GM19351 (cell line): Measurements from ENCODE around the gene IDUA.

ENCODE experiments used
- ATAC-seq: cut with Tn5 transposase; IDR thresholded peaks from one replicate; pipeline ENCODE4 v1.9.1; 2021; ENCODE audit warnings: mild to moderate bottlenecking, moderate library complexity; ENCODE audit not compliant: unreplicated experiment

IDUA gene

DNA sequence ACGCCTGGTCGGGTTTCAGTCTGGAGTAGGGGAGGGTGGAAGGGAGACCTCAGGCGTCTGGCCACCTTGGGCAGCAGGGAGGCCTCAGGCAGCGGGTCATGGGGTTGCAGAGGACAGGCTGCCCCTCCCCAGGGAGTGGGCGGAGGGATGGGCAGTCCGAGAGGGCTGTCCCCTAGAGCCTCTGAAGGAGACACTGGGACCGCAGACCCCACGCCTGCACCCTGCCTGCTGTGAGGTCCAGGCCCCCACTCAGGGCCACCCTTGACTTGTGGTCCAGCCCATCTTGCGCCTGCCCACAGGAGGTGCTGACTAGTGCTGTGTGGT lies 41.0 kb downstream of the IDUA start:
- no peak for ATAC-seq

DNA sequence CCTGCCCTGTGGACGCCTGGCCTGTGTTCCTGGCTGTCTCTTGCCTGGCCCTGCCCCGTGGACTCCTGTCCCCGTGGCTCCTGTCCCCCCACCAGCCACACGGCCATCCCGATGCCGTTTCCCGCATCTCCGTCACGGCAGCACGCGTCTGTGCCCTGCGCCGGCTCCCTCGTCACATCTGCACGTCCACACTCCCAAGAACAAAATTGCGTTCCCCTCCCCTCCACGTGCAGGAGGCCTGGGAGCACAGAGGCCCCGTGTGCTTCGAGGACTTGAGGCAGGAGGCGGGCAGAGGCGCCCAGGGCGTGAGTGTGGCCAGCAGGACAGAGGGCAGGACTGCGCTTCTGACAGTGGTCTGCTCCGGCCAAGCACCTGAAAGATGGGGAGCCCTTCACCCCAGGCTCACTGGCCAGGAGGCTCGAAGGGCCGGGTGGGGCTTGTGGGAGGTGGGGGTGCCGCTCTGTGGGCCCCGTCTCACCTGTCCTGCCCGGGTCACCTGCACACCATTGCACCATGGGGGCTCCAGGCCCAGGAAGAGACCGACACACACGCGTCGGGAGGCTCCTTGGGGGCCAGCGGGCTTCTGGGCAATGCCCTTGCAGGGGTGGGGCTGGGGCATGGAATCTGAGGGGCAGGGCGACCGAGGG lies 41.9 kb downstream of the IDUA start:
- no peak for ATAC-seq

DNA sequence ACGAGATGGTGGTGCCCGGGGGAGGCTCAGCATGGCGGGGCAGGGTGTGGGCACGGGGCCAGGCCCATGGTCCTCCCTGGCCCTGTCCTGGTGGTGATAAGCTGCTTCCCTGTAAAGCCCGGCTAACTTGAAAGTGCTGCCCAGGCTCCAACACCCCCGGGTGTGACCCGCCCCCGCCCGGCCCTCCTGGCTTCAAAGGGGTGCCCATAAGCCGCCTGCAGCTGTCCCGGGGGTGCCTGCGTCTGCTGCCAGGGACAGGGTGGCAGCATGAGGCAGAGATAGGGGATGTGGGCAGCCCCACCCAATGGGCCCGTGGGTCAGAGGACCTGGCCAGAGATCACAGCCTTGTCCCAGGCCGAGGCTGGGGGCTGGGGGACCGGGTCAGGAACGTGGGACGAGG lies 42.7 kb downstream of the IDUA start:
- no peak for ATAC-seq

DNA sequence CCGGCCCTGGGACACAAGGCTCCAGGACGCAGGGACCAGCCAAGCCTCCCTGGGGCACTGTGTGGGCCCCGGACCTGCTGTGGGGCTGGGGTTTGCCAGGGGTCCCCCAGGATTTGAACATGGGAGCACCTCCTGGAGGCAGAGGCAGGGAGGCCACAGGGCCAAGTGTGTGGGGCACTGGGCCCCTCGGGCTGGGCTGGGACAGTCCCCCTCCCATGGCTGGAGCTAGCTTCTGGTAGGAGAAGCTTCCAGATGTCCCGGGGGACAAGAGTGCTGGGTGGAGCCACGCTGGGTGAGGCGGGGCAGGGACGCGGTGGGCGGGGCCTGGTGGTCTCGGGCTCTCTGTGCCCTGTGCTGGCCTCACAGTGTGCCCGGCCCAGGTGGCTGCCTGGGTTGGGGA lies 43.2 kb downstream of the IDUA start:
- ATAC-seq: no peak

DNA sequence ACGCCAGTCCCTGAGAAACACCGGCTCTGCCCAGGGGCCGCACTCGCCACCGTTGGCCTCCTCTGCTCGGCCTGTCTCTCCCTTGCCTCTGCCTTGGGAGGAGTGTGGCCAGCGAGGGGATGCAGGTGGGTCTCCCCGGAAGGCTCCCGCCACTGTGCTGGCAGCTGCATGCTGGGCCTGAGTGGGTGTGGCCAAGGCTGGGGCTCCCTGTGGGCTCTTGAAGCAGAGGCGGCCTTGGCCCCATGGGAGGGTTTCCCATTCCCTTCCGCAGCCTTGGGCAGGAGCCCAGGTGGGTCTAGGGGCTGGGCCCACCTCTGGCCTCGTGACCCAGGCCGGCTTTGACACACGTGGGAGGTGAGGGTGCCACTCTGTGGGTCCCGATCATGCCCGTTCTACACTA lies 43.7 kb downstream of the IDUA start:
- ATAC-seq: no peak

DNA sequence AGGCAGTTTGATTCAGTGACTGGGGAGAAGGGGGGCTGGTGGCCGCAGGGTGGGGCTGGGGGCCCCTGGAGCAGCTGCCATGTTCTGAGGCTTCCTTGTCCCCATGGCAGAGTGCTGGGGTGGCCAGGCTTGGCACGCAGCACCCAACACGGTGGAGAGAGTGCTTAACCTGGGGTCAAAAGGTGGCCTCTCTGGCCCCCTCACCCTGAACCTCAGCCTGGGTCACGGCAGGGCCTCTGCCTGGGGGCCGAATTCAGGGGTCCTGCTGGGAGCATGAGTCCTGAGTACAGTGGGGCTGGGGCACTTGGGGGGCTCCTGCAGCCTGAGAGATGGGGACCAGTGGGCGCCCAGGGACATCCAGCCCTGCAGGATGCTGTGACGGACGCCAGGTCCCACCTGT lies 44.5 kb downstream of the IDUA start:
- no peak for ATAC-seq

DNA sequence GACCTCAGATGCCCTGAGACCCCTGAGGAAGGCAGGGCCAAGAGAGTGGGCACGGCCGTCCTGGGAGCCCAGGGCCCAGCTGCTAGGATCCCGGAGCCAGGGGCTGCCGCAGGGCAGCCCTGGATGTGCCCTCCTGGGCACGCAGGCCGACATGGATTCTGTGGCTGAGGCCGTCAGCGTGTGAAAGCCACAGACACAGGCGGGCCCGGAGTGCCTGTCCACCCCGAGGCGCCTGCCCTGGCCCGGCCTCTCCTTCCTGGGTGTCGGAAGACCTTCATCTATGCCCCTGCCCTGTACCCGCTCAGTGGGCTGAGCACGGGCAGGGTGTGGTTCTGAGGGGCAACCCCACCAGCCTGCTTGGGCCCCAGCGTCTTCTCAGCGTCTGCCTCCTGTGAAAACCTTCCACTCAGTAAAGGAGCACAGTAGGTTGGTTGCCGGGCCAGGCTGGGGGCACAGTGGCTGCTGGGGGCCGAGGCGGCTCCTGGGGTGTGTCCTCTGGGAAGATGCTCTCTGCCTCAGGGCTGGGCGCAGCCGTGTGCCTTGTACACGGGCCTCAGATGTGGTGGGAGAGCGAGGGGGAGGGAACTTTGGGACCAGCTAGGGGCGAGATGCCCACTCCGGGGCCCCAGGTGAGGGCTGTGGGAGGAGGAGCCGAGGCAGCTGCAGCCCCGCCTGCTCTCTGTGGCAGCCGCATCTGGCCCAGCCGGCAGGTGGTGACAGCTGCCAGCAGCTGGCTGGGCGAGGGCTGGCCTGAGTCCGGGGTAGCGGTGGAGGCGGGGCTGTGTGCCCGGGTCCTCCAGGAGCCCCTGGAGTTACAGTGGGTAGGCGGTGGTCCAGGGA lies 45.3 kb downstream of the IDUA start:
- ATAC-seq: no peak

DNA sequence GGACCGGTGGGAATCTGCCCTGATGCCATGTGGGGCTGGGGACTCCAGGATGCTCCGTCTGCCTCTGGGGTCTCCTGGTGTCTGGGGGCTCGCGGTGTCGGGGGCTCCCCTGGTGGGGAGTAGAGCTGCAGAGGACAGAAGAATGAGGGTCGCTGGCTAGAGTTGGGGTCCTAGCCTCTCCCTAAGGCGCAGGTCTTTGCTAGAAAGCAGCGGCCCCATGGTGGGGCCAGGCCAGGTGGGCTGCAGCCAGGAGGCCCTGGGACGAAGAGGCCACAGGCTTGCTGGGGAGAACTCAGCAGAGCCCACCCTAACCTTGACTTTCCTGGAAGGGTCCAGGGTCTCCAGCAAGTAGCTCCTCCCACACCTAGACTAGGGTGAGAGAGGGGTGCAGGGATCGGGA lies 46.0 kb downstream of the IDUA start:
- no peak for ATAC-seq

DNA sequence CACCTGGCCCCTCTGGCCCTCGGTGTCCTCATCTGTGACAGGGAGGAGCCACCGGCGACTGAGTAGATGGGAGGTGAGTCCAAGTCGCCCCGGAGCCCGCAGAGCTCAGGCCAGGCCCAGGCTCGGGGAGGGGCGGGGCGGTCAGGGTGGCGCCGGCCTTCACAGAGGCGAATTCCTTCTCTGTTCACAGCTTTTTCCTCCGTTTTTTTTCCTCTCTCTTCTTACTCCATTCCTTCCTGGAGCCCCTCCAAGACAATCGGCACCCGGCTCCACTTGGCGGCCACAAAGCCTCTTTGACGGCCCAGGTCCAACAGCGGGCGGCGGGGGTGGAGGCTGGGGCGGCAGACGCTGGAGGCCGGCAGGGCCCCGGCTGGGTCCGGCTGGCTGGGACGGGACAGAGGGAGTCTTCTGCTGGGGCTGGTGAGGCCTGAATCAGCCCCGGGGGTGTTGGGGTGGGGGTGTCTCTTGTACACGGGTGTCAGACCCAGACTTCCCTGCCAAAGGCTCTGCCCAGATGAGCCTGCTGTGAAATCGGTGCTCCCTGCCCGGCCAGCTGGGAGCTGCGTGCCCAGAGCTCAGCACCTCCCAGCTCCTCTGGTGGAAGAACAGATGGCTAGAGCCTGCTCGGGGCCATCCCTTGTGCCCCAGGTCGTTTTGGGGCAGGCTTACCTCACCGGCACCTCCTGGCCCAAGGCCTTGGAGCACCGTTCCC lies 47.2 kb downstream of the IDUA start:
- no peak for ATAC-seq

DNA sequence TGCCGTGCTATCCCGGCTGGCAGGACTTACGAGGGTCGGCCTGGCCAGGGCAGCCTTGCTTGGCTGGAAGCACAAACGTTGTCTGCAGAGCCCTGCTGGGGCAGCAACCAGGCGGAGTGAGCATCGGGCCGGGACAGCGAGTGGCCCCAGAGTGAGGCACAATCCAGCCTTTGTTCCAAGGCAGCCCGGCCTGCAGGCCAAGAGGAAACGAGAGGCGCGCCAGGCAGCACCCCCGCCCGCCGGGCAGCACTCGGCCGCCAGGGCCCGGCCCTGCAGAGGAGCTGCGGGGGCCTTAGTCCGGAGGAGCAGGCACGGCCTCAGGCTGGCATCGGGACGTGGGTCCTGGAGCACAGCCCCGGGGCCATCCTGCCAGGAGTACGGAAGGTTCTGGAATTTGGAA lies 48.7 kb downstream of the IDUA start:
- ATAC-seq: no peak

DNA sequence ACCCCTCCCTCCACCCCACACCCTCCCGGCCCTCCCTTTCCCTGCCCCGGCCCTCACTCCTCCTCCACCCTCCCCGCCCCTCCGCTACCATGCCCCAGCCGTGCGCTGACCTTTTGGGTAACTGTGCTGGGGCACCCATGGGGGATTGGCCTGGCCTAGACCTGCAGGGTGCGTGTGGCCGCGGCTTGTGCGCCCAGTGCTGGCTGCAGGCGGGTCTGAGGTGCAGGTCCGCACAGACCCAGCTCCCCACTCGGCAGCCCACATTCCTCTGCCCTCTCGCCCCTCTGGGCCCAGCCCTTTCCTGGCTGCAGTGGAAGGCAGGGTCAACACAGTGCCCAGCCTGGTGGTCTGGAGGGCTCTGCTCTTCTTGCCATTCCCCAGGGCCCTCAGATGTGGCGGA lies 49.3 kb downstream of the IDUA start:
- ATAC-seq: no peak

DNA sequence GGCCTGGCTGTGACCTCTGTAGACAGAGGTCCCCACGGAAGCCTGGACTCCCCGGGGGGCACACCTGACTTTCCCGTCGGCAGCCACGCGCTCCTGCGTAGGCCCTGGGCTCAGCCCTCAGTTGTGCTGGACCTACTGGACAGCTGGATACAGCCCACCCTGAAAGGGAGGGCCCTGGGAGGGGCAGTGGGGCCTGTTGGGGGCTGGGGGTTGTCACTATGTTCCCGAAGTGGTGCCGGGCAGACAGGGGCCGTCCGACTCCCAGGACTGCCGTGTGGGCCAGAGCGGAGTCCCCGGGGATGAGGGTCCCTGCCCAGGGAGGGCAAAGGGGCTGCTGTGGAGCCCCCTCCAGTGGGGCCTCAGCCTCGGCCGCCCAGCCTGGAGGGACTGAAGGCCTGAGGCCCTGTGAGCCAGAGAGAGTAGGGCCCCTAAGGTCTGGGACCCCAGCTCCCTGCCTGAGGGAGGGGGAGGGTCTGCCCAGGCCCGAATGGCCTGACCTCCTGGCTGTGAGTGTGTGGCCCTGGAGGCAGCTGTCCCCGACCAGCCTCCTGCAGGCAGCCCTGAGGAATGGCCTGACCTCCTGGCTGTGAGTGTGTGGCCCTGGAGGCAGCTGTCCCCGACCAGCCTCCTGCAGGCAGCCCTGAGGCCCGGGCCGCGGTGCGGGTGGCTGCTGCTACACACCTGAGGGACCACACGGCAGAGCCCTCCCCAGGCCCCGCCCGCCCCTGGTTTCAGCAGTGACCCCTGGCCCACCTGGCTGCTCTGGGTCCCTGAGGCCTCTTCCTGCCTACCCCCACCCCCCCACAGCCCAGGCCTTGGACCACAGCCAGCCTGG lies 50.3 kb downstream of the IDUA start:
- no peak for ATAC-seq

DNA sequence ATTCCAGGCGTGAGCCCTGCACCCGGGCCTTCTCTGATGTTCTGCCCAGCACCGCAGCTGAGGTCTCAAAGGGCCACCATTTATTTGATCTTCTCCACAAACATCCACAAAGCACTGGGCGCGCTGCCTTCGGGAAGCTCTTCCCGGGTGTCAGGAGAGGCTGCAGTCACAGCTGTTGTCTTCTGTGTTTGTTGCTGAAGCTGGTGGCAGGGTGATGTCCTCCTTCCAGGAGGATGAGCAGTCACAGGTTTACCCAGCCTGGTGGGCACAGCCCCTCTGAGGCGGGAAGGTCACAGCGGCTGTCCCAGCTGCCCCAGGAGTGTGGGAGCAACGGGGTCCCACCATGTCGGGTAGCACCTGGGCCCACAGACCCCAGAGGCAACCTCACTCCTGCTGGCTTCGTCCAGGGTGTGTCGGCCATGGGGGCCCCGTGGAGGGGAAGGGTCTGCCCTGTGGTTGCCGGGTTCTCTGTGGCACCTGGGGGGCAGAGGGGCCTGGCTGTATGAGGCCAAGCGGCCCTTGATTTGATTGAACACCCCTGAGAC lies 52.2 kb downstream of the IDUA start:
- ATAC-seq: no peak

DNA sequence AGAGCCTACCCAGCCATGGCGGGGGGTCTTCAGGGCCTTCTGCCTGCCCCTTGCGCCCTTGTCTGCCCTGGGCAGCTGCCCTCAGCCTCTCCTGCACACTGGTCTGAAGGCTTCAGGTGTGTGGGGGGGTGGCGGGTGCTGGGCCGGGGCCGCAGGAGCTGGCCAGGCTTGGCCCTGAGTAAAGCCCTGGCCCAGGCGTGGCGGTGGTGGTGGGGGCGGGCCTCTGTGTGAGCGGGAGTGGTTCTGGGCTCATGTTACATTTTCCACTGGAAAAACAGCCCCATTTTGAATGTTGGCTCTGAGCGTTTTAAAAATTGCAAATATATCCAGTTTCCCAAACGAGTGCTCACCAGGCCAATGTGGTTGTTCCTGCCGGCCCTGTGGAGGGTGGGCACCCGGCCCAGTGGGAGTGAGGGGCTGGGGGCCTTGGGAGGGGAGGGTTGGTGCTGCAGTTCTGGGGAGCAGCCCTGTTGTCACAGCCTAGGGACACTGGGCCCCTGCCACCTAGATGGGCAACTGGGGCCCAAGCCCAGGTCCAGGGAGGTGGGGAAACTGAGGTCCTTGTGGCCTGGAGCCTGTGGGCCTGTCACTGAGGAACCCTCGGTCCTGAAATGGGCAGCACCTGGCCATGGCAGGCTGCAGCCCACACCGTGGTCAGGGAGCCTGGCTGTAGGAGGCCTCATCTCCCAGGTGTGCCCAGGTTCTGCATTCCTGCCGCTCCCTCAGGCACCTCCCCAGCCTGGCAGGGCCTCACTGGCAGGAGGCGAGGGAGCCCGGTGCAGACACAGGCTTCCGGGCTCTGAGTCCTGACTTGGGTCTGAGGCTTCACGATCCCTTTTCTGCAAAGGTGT lies 52.9 kb downstream of the IDUA start:
- no peak for ATAC-seq

DNA sequence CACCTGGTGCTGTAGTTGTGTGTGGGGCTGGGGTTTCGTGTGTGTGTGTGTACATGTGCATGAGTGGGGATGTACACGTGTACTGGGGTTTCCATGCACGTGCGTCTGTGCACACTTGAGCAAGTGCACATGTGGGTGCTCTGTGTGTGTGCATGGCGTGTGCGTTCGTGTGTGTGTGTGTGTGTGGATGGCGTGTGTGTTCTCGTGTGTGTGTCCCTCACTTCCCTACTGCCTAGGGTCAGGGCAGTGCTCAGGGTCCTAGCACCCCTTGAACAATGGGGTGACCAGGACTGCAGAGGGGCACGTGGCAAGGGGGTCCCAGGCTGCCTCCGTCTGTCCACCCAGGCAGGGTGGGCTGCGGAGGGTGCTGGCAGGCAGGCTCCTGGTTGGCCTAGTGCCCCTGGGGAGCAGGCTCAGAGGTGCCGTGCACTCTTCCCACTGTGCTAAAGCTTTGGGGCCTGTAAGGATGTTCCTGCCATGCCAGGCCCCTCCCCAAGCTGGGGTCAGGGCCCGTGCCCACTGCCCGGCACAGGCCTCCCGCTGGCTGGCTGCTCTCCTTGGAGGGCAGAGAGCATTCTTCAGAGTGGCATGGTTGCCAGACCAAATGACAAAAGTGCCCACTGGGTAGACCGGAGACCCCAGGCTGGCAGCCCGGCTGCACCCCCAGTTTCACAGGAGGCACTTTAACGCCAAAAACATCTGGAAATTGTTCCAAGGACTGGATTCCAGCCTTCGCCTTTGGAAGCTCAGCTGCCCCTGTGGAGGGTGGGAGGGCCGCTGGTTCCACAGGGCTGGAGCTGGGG lies 53.7 kb downstream of the IDUA start:
- ATAC-seq: no peak

DNA sequence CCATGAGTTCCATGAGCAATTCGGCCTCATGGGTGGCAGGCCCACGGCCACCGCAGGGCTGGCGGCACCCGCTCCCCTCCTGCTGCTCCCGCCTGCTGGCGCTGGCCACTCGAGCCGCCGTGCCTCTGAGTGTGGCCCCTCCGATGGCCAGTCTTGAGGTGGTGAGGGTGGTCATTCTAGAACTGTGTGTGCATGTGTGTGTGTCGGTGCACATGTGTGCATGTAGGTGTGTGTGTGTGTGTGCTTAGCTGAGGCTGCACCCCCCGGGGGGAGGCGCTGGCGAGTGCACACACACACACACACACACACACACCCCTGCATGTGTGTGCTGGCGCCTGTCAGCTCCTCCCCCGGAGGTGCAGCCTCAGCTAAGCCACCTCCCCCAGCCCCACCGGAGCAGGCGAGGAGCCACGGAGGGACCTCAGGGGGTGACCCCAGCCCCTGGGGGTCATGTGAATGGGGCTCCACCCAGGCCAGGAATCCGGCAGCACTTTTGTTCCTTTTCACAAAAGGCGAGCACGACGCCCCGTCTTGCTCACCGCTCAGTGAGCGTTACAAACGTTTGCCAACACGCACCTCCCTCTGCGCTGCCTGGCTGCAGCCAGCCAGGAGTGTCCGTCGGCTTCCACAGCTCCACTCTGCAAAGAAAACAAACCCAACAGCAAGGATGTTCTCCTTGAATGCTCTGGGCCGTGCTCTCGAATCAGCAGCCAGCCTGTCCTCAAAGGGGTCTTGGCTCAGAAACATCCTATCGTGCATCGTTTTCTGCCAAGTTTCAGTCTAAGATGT lies 54.5 kb downstream of the IDUA start:
- no peak for ATAC-seq

DNA sequence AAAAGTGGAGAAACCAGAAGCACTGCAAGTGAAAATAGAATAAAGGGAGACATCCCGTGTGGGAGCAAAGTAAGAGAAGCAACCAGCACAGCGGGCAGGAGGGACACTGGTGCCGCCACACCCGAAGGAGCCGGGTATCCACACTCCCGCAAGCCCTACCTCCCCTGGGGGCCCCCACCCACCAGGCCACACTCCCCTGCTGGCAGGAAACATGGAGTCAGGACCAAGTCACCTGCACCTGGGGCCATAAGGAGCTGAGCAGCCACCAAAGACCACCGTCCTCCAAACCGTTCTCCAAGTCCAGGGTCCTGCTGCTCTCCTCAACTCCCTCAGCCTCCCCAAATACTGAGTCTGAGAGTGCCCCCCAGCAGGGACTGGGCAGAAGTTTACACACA lies 55.1 kb downstream of the IDUA start:
- ATAC-seq: no peak

DNA sequence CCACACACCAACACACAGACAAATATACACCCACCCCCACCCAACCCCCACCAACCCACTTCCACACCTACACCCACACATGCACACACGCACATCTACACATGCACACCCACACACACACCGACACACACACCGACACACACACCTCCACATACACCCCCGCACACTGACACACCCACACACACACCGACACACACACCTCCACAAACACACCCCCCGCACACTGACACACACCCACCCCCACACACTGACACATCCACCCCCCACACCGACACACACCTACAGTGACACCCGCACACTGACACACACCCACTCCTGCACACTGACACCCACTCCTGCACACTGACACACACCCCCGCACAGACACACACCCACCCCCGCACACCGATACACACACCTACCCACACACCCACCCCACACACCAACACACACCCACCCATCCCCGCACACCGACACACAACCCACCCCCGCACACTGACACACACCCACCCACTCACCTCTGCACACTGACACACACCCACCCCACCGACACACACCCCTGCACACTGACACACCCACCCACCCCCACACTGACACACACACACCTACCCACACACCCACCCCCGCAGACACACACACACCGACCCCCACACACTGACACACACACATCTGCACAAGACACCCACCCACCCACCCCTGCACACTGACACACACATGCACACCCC lies 55.7 kb downstream of the IDUA start:
- ATAC-seq: no peak
